Rectal smooth muscle tissue (tissue), 1 donor: Measurements from ENCODE around the gene NAGA.
A peak's percentile ranks its signal among the peaks of the same experiment; 100 is the strongest.

Experiments
- H3K27ac ChIP-seq: one replicate; pipeline ENCODE4 v1.7.0; 2013; ENCODE audit warnings: low read depth, low read length, inconsistent platforms
- H3K27me3 ChIP-seq: one replicate; pipeline ENCODE4 v1.7.0; 2013; ENCODE audit warnings: low read length; ENCODE audit not compliant: control insufficient read depth, insufficient read depth
- H3K36me3 ChIP-seq: one replicate; pipeline ENCODE4 v1.7.0; 2013; ENCODE audit warnings: low read length; ENCODE audit not compliant: control insufficient read depth, insufficient read depth
- H3K4me1 ChIP-seq: one replicate; pipeline ENCODE4 v1.7.0; 2013; ENCODE audit warnings: low read length; ENCODE audit not compliant: control insufficient read depth, insufficient read depth
- H3K4me3 ChIP-seq: one replicate; pipeline ENCODE4 v1.7.0; 2013; ENCODE audit warnings: low read length
- H3K9ac ChIP-seq: one replicate; pipeline ENCODE4 v1.7.0; 2013; ENCODE audit warnings: low read length

NAGA gene

GRCh38 chr22:42084874-42085273, 14.3 kb upstream of the NAGA start:
- Histone ChIP-seq H3K4me1 (peaks cover 3% of the 10 kb centered on the region), H3K27me3 (no peaks in the 10 kb centered on the region), H3K36me3 (peaks cover 14% of the 10 kb centered on the region), H3K4me3 (no peak overlapping the region), H3K9ac (no peak overlapping the region), H3K27ac (no peak overlapping the region)

- Histone ChIP-seq H3K4me1 (peaks cover 10% of the 10 kb centered on the region), H3K9ac (no peak overlapping the region), H3K36me3 (peaks cover 11% of the 10 kb centered on the region), H3K4me3 (no peak overlapping the region), H3K27me3 (no peaks in the 10 kb centered on the region), H3K27ac (no peak overlapping the region)
These were observed 12.5 kb upstream of the NAGA start for GRCh38 chr22:42083119-42083518.

DNA sequence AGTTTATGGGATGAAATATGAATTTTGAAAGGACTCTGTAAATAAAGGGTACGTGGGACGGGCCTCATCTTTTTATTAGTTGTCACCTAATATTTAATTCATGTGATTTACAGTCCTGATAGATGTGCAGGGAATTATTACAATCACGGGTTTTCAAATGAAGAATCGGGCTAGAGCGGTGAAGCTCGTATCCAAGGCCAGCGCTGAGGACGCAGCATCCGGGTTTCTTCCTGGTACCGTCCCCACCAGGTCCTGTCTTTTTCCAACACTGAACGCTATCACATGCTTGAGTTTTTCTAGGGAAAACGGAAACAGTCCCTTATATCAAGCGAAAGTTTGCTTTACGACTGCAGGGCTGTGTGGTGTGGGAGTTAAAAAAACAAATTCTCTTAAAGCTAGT, 9.7 kb upstream of the NAGA start:
- Histone ChIP-seq H3K27me3 (no peaks in the 10 kb centered on the region), H3K9ac (peak overlapping the region; percentile 46), H3K36me3 (peaks cover 4% of the 10 kb centered on the region), H3K4me3 (peak overlapping the region; percentile 83), H3K4me1 (peaks cover 14% of the 10 kb centered on the region), H3K27ac (peak overlapping the region; percentile 99)

GRCh38 chr22:42079319-42080251, 9.0 kb upstream of the NAGA start, which contains the start of gene SMDT1:
SMDT1 (plus strand) TSS chr22:42079700; CDS start chr22:42079769, 69 bp downstream.
- Histone ChIP-seq H3K27ac (peak within 1 kb of the TSS; percentile 99), H3K27me3 (no peaks in the 10 kb centered on the region), H3K36me3 (peaks cover 4% of the 10 kb centered on the region), H3K4me1 (peaks cover 14% of the 10 kb centered on the region), H3K9ac (peak within 1 kb of the TSS; percentile 93), H3K4me3 (peak within 1 kb of the TSS; percentile 83)

- Histone ChIP-seq H3K36me3 (peaks cover 4% of the 10 kb centered on the region), H3K27me3 (no peaks in the 10 kb centered on the region), H3K4me3 (peak overlapping the region; percentile 64)
These were observed 8.1 kb upstream of the NAGA start for GRCh38 chr22:42078469-42079318.

GRCh38 chr22:42077486-42078125, 7.0 kb upstream of the NAGA start:
- Histone ChIP-seq H3K4me1 (peaks cover 14% of the 10 kb centered on the region), H3K27me3 (no peaks in the 10 kb centered on the region), H3K9ac (no peak overlapping the region), H3K4me3 (no peak overlapping the region), H3K27ac (peak overlapping the region; percentile 99), H3K36me3 (no peaks in the 10 kb centered on the region)

More at GRCh38 chr22:42078469-42079318, 8.1 kb upstream of the NAGA start:
- Histone ChIP-seq H3K4me1 (peaks cover 14% of the 10 kb centered on the region), H3K9ac (peak overlapping the region; percentile 93), H3K27ac (peak overlapping the region; percentile 99)

GRCh38 chr22:42076764-42077485, 6.3 kb upstream of the NAGA start:
- Histone ChIP-seq H3K27me3 (no peaks in the 10 kb centered on the region), H3K9ac (no peak overlapping the region), H3K36me3 (no peaks in the 10 kb centered on the region), H3K4me1 (peaks cover 14% of the 10 kb centered on the region), H3K4me3 (no peak overlapping the region), H3K27ac (no peak overlapping the region)

DNA sequence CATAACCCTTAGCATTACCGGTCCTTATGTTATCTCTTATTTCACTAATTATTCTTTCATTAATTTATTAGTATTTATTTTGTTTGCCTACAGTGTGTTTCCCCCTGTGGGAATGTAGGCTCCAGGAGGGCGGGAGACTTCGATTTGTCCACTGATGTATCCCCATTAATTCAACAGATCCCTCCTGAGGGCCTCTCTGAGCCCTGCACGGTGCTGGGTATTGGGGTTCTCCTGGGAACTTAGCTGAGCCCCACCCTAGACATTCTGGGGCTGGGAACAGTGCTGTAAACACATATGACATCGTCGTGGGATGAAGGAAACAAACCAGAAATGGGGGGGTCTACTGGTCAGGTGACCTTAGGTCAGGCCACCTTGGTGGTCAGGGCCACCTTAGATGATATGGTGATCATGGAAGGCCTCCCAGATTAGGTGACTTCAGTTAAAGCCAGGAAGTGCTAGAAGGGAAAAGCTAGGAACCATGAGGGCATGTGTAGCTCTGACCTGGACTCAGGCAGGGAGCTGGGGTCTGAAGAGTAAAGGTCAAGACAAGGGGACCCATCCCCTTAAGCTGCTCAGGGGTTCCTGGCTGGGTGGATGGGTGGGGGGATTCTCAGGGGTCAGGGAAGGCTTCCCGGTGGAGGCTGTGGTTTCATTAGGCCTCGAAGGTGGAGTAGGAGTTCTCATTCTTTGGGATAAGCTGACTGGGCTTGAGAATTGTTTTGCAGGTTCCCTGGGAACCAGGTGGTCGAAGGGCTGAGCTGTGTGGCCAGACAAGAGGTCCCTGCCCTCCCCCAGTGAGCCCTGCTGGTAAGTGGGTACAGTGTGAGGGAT, 4.4 kb upstream of the NAGA start:
- Histone ChIP-seq H3K27ac (peak overlapping the region; percentile 90), H3K4me1 (peaks cover 24% of the 10 kb centered on the region)

DNA sequence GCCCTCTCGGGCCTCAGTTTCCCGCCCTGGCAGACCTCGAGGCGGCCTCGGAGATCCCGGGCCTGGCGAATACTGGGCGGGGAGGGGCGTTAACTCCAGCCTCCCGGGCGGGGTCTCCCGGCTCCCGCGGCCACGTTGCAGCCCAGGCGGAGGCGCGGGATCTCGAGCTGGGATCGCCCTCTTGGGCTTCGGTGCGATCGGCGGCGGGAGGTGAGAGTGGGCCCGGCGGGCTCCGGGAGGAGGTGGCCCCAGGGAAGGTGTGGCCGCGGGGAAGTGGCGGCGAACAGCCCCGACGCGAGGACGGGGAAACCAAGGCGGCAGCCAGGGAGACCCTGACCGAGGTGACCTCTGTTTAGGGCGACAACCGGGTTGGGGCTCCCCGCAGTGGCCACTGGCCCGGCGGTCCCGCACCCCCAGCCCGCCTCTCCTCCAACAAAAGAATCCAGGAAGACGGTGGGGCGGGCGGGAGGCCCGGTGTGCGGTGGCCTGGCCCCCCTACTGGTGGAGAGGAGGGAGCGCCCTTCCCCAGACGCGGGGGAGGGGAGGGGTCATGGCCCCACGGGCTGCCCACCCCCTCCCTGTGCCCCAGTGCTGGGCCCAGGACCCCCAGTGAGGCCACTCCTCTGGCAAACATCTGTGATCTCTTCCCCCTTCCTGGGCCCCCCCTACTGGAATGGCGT, 3.7 kb upstream of the NAGA start, which contains the start of gene PHETA2:
Gene PHETA2, plus strand, starts transcription at position 117 of the 680 bp plus-strand sequence. CDS start 3,046 bp downstream, outside the sequence.
- peak within 1 kb of the TSS; percentile 90 for H3K27ac ChIP-seq
- peaks cover 29% of the 10 kb centered on the region for H3K4me1 ChIP-seq
- peak within 1 kb of the TSS; percentile 73 for H3K9ac ChIP-seq
- peak within 1 kb of the TSS; percentile 85 for H3K4me3 ChIP-seq
- no peaks in the 10 kb centered on the region for H3K36me3 ChIP-seq
- no peaks in the 10 kb centered on the region for H3K27me3 ChIP-seq

More for the DNA sequence above, 4.4 kb upstream of the NAGA start:
- H3K9ac ChIP-seq: no peak overlapping the region
- H3K4me3 ChIP-seq: peak overlapping the region; percentile 85
- no peaks in the 10 kb centered on the region for H3K36me3 ChIP-seq
- H3K27me3 ChIP-seq: no peaks in the 10 kb centered on the region

DNA sequence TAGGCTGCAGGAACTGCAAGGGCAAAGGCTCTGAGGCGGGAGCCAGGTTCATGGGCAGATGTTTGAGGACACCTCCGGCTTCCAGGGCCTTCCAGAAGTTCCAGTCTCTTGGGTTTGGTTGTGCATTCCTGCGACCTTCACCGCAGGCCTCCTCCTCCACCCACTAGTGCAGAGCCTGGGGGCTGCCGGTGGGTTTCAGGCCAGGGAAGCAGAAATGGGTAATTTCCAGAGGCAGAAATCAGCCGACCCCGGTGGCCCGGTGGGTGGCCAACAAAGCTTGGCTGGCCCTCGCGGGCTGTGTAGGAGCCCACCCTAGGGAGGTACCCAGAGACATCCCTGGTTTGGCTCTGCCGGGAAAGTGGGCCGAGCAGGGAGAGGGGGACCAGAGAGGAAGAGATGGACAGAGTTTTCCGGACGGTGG, 3.0 kb upstream of the NAGA start:
- H3K27ac ChIP-seq: peak overlapping the region; percentile 90
- peaks cover 24% of the 10 kb centered on the region for H3K4me1 ChIP-seq
- H3K27me3 ChIP-seq: no peaks in the 10 kb centered on the region
- H3K4me3 ChIP-seq: peak overlapping the region; percentile 85
- H3K36me3 ChIP-seq: no peaks in the 10 kb centered on the region
- no peak overlapping the region for H3K9ac ChIP-seq
